Measurements from ENCODE around the gene ARL2BP. TPM values are rescaled to one million over a fixed set of nuclear protein-coding genes. Genes with fewer than 3 reads are reported as not detected.

ARL2BP gene
- total and polyA plus RNA-seq, 9 of the 15 experiments (the other 6 are each of a cell fraction or from before 2014, with no cell fraction given), result 16.7 to 41.8 (median 27.2) TPM

- TF ChIP-seq ZNF609 (CRISPR knock-in tag; IDR thresholded peaks at IDR 0.05; ENCODE audit: borderline replicate concordance) (peak; percentile 57; the same call in 1 of the 2 replicates), NCOA6 (IDR thresholded peaks at IDR 0.05) (no peak), NFATC3 (IDR thresholded peaks at IDR 0.05) (peak; percentile 70; the same call in 1 of the 2 replicates), PBX2 (CRISPR knock-in tag; IDR thresholded peaks at IDR 0.05; ENCODE audit: low read depth) (no peak), PBX2 (tag; conservative IDR thresholded peaks at IDR 0.05; ENCODE audit: low read depth) (0 out of 2 replicates have a peak, but pooled peaks have one; percentile 18), ETV5 (CRISPR knock-in tag; IDR thresholded peaks at IDR 0.05; ENCODE audit: low read depth) (no peak), GATAD2B (IDR thresholded peaks at IDR 0.05; ENCODE audit: borderline replicate concordance) (0 out of 2 replicates have a peak, but pooled peaks have one; percentile 1), KLF10 (CRISPR knock-in tag; IDR thresholded peaks at IDR 0.05) (no peak), SMAD1 (IDR thresholded peaks at IDR 0.05; ENCODE audit: low read depth, low read length, partially characterized antibody) (no peak), ZNF785 (CRISPR knock-in tag; IDR thresholded peaks at IDR 0.05) (no peak), PTBP1 (IDR thresholded peaks at IDR 0.05; ENCODE audit: low read depth, low read length) (no peak), FUS (optimal IDR thresholded peaks at IDR 0.05; ENCODE audit: low read depth, low read length) (no peak), BRCA1 (IDR thresholded peaks at IDR 0.05) (no peak), BRCA1 (CRISPR knock-in tag; IDR thresholded peaks at IDR 0.05) (no peak), TGIF2 (CRISPR knock-in tag; IDR thresholded peaks at IDR 0.05) (no peak), ZBTB8A (IDR thresholded peaks at IDR 0.05; ENCODE audit: partially characterized antibody) (no peak), ZNF717 (CRISPR knock-in tag; IDR thresholded peaks at IDR 0.05) (no peak), SMARCE1 (IDR thresholded peaks at IDR 0.05) (0 out of 2 replicates have a peak, but pooled peaks have one; percentile 23), SAP30 (IDR thresholded peaks at IDR 0.05; ENCODE audit: borderline replicate concordance, insufficient read depth, low read depth, low read length, poor library complexity, severe bottlenecking) (no peak), GMEB1 (CRISPR knock-in tag; IDR thresholded peaks at IDR 0.05) (no peak)
Observed at GRCh38 chr16:57244463-57244766, 644 bp upstream of the ARL2BP start (continued).

Measured in K562 (cell line).